SK-N-SH treated with all-trans-retinoic acid at 6 μM for 48 hours (cell line): ENCODE results near the gene CUBN.

Experiments
- ATAC-seq: fragments of 200-7000 bp; cut with Tn5 transposase; 3 replicates; pipeline ENCODE4 v1.9.1; 2020; ENCODE audit warnings: mild to moderate bottlenecking, moderate library complexity
- ARNTL ChIP-seq: fragments of 450-650 bp; formaldehyde crosslinking; IDR thresholded peaks from 2 replicates; pipeline ENCODE4 v1.5.0; 2020; ENCODE audit warnings: low read depth, mild to moderate bottlenecking, moderate library complexity, borderline replicate concordance
- BACH2 ChIP-seq: fragments of 250-450 bp; sonication (Bioruptor Pico); IDR thresholded peaks from 2 replicates; pipeline ENCODE4 v1.9.0; 2021; ENCODE audit warnings: mild to moderate bottlenecking, borderline replicate concordance
- CREB5 ChIP-seq: fragments of 250-450 bp; sonication (Bioruptor Pico); IDR thresholded peaks from 2 replicates; pipeline ENCODE4 v1.5.1; 2020; ENCODE audit warnings: low read depth, mild to moderate bottlenecking, moderate library complexity
- CSDC2 ChIP-seq: fragments of 250-450 bp; sonication (Bioruptor Pico); IDR thresholded peaks from 2 replicates; pipeline ENCODE4 v1.5.0; 2020; ENCODE audit warnings: mild to moderate bottlenecking, moderate library complexity
- CSRNP3 ChIP-seq: fragments of 250-450 bp; sonication (Bioruptor Pico); IDR thresholded peaks from 2 replicates; pipeline ENCODE4 v1.5.1; 2021; ENCODE audit warnings: mild to moderate bottlenecking, moderate library complexity
- ESRRG ChIP-seq: fragments of 250-450 bp; sonication (Bioruptor Pico); IDR thresholded peaks from 2 replicates; pipeline ENCODE4 v1.6.1; 2021; ENCODE audit warnings: mild to moderate bottlenecking
- GLIS3 ChIP-seq: fragments of 250-450 bp; sonication (Bioruptor Pico); IDR thresholded peaks from 2 replicates; pipeline ENCODE4 v1.5.0; 2020; ENCODE audit warnings: mild to moderate bottlenecking, moderate library complexity
- OSR1 ChIP-seq: fragments of 250-450 bp; sonication (Bioruptor Pico); IDR thresholded peaks from 2 replicates; pipeline ENCODE4 v1.8.0; 2022; ENCODE audit warnings: moderate library complexity, mild to moderate bottlenecking, inconsistent platforms
- POU6F1 ChIP-seq: fragments of 250-450 bp; sonication (Bioruptor Pico); IDR thresholded peaks from 2 replicates; pipeline ENCODE4 v1.8.0; 2021; ENCODE audit warnings: low read depth, mild to moderate bottlenecking, moderate library complexity, borderline replicate concordance
- PPARA ChIP-seq: fragments of 250-450 bp; sonication (Bioruptor Pico); IDR thresholded peaks from 2 replicates; pipeline ENCODE4 v1.5.0; 2020; ENCODE audit warnings: mild to moderate bottlenecking, borderline replicate concordance
- SNAI2 ChIP-seq: fragments of 250-450 bp; sonication (Bioruptor Pico); IDR thresholded peaks from 2 replicates; pipeline ENCODE4 v1.5.0; 2020; ENCODE audit warnings: mild to moderate bottlenecking, moderate library complexity
- TCF4 ChIP-seq: fragments of 250-450 bp; sonication (Bioruptor Pico); IDR thresholded peaks from 2 replicates; pipeline ENCODE4 v1.8.0; 2021; ENCODE audit warnings: mild to moderate bottlenecking, moderate library complexity, borderline replicate concordance
- TOX ChIP-seq: fragments of 250-450 bp; sonication (Bioruptor Pico); IDR thresholded peaks from 2 replicates; pipeline ENCODE4 v1.8.0; 2021; ENCODE audit warnings: mild to moderate bottlenecking, moderate library complexity, borderline replicate concordance
- TSHZ2 ChIP-seq: fragments of 250-450 bp; sonication (Bioruptor Pico); IDR thresholded peaks from 2 replicates; pipeline ENCODE4 v1.5.0; 2020; ENCODE audit warnings: mild to moderate bottlenecking, moderate library complexity
- ZC3H10 ChIP-seq: fragments of 250-450 bp; sonication (Bioruptor Pico); IDR thresholded peaks from 2 replicates; pipeline ENCODE4 v1.5.1; 2021; ENCODE audit warnings: mild to moderate bottlenecking, moderate library complexity
- ZFP3 ChIP-seq: fragments of 250-450 bp; sonication (Bioruptor Pico); IDR thresholded peaks from 2 replicates; pipeline ENCODE4 v1.5.0; 2020; ENCODE audit warnings: mild to moderate bottlenecking, moderate library complexity
- ZFP30 ChIP-seq: fragments of 450-650 bp; formaldehyde crosslinking; IDR thresholded peaks from 2 replicates; pipeline ENCODE4 v1.5.0; 2022; ENCODE audit warnings: mild to moderate bottlenecking, moderate library complexity
- ZNF565 ChIP-seq: fragments of 450-650 bp; formaldehyde crosslinking; conservative IDR thresholded peaks from 2 replicates; pipeline ENCODE4 v1.5.0; 2020; ENCODE audit warnings: low read depth, mild to moderate bottlenecking, moderate library complexity
- ZNF70 ChIP-seq: fragments of 450-650 bp; formaldehyde crosslinking; IDR thresholded peaks from 2 replicates; pipeline ENCODE4 v1.5.0; 2020; ENCODE audit warnings: mild to moderate bottlenecking, moderate library complexity
- ZNF8 ChIP-seq: fragments of 450-650 bp; formaldehyde crosslinking; IDR thresholded peaks from 2 replicates; pipeline ENCODE4 v1.5.0; 2020; ENCODE audit warnings: mild to moderate bottlenecking, moderate library complexity
- TF ChIP-seq, protein P1 (sequence below): fragments of 250-450 bp; sonication (Bioruptor Pico); IDR thresholded peaks from 2 replicates; pipeline ENCODE4 v1.8.0; 2020; ENCODE audit warnings: mild to moderate bottlenecking, moderate library complexity, borderline replicate concordance

The CUBN gene

DNA sequence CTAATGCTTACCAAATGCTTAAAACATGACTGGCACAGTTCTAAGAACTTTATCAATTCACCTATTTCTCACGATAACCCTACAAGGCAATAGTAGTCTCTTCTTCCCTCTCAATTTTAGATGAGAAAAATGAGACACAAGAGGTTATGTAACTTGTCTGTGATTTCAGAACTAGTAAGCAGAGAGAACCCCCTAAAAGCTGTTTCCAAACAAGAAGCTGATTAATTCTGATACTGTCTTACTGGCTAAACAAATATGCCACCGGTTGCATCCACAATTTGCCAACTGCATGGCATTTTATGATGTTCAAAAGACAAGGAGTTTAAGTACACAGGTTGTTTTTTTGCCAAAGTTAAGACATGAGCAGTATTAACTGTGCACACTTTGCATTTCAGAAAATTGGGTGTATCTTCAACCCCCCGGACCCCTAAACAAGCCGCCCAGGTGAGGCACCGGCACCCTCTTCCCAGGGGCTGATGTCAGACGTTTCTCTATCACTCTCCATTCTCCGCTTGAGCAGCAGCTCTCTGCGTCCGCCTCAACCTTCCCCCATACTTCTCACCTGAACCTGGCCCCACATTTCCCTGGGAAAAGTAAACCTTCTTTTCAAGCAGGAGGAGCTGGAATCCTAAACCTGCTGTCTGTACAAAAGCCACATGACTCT lies 334.1 kb downstream of the CUBN start:
- TF ChIP-seq BACH2 (CRISPR knock-in tag) (no peak), GLIS3 (CRISPR knock-in tag) (no peak), CSRNP3 (CRISPR knock-in tag) (no peak), ZNF70 (CRISPR knock-in tag) (no peak), CSDC2 (no peak), ZNF8 (CRISPR knock-in tag) (no peak), POU6F1 (CRISPR knock-in tag) (no peak)
- TF ChIP-seq, all 23 proteins: peak for 0
- no peak for ATAC-seq

DNA sequence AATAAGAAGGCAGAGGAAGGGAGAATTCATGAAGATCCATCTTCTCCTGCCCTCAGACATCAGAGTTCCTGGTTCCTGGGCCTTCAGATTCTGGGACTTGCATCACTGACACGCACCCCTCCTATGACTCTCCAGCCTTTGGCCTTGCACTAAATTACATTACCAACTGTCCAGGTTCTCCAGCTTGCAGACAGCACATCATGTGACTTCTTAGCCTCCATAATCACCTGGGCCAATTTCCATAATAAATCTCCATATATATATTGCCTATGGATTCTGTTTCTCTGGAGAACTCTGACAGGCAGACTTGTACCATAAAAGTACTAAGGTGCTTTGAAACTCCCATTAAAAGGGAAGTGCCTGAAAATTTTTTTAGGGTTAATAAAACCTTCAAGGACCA lies 335.6 kb downstream of the CUBN start:
- TF ChIP-seq POU6F1 (CRISPR knock-in tag) (no peak), GLIS3 (CRISPR knock-in tag) (no peak), ZC3H10 (CRISPR knock-in tag) (no peak), ESRRG (CRISPR knock-in tag) (no peak), BACH2 (CRISPR knock-in tag) (no peak), ZFP30 (CRISPR knock-in tag) (no peak), ZFP3 (no peak), SNAI2 (CRISPR knock-in tag) (no peak)
- no peak for ATAC-seq

GRCh38 chr10:16792675-16793074 lies 336.9 kb downstream of the CUBN start:
- no peak for TF ChIP-seq BACH2 (CRISPR knock-in tag)
- no peak for TF ChIP-seq ZFP30 (CRISPR knock-in tag)
- no peak for TF ChIP-seq ESRRG (CRISPR knock-in tag)
- TF ChIP-seq, protein P1, sequence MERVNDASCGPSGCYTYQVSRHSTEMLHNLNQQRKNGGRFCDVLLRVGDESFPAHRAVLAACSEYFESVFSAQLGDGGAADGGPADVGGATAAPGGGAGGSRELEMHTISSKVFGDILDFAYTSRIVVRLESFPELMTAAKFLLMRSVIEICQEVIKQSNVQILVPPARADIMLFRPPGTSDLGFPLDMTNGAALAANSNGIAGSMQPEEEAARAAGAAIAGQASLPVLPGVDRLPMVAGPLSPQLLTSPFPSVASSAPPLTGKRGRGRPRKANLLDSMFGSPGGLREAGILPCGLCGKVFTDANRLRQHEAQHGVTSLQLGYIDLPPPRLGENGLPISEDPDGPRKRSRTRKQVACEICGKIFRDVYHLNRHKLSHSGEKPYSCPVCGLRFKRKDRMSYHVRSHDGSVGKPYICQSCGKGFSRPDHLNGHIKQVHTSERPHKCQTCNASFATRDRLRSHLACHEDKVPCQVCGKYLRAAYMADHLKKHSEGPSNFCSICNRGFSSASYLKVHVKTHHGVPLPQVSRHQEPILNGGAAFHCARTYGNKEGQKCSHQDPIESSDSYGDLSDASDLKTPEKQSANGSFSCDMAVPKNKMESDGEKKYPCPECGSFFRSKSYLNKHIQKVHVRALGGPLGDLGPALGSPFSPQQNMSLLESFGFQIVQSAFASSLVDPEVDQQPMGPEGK, result no peak
- no peak for TF ChIP-seq TCF4 (CRISPR knock-in tag)
- TF ChIP-seq CSRNP3 (CRISPR knock-in tag), result no peak
- no peak for TF ChIP-seq ZNF565
- TF ChIP-seq OSR1 (CRISPR knock-in tag), result no peak
- no peak for TF ChIP-seq ZC3H10 (CRISPR knock-in tag)
- no peak for TF ChIP-seq CREB5 (CRISPR knock-in tag)
- TF ChIP-seq TOX (CRISPR knock-in tag), result no peak
- TF ChIP-seq TSHZ2, result no peak
- TF ChIP-seq PPARA, result no peak
- TF ChIP-seq POU6F1 (CRISPR knock-in tag), result no peak
- no peak for TF ChIP-seq SNAI2 (CRISPR knock-in tag)
- no peak for TF ChIP-seq ZFP3
- no peak for TF ChIP-seq ARNTL (CRISPR knock-in tag)
- TF ChIP-seq CSDC2, result no peak
- no peak for TF ChIP-seq ZNF70 (CRISPR knock-in tag)
- no peak for ATAC-seq
